ENCODE results near the gene DOCK4.

The DOCK4 gene

GRCh38 chr7:111813306-111813705 lies 392.9 kb downstream of the DOCK4 start:
- no peak overlapping the region for H3K4me3 ChIP-seq (ENCODE audit: insufficient read depth, low read length, poor library complexity, severe bottlenecking)
- TF ChIP-seq CTCF (IDR thresholded peaks at IDR 0.05; ENCODE audit: insufficient read depth, low read length, poor library complexity, severe bottlenecking), result no peak
- no peak for TF ChIP-seq EZH2phosphoT487 (conservative IDR thresholded peaks at IDR 0.05; ENCODE audit: low read length)

DNA sequence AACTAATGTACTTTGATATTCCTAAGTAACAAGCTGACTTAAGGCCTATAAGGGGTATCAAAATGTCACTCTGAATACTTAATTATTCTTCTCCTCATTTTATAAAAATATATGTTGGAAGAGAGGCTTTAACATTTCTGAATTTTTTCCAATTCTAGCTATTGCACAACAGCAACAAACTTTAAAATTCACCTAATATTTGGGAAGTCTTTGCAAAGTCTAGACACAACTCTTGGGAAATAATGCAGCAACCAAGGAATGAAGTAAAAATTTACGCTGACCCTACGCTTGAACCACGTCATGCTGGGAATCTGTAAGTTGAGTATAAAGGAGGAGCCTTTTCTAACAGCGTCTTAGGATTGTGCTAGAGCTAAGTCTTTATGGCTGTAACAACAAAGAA lies 400.0 kb downstream of the DOCK4 start:
- H3K4me2 ChIP-seq (ENCODE audit: low read depth, low read length, poor library complexity, severe bottlenecking), result no peak overlapping the region
- no peak for TF ChIP-seq CTCF (IDR thresholded peaks at IDR 0.05; ENCODE audit: insufficient read depth, low read length, poor library complexity, severe bottlenecking)
- TF ChIP-seq EZH2phosphoT487 (conservative IDR thresholded peaks at IDR 0.05; ENCODE audit: low read length), result no peak
- no peaks in the 10 kb centered on the region for H3K36me3 ChIP-seq (ENCODE audit: low read length)
- no peak overlapping the region for H3K9ac ChIP-seq (ENCODE audit: low read length)
- no peaks in the 10 kb centered on the region for H4K20me1 ChIP-seq (ENCODE audit: low read depth, low read length)
- no peaks in the 10 kb centered on the region for H3F3A ChIP-seq (ENCODE audit: insufficient read depth)
- no peak overlapping the region for H2AFZ ChIP-seq (ENCODE audit: low read depth, low read length, severe bottlenecking)
- no peaks in the 10 kb centered on the region for H3K27me3 ChIP-seq (ENCODE audit: low read length)
- H3K9me3 ChIP-seq (ENCODE audit: insufficient read depth, low read length), result no peaks in the 10 kb centered on the region
- H3K4me3 ChIP-seq (ENCODE audit: insufficient read depth, low read length, poor library complexity, severe bottlenecking), result no peak overlapping the region
- no peaks in the 10 kb centered on the region for H3K79me2 ChIP-seq (ENCODE audit: insufficient read depth, low read length)
- H3K9me2 ChIP-seq (replicated peaks; ENCODE audit: insufficient read depth, low read length), result no peaks in the 10 kb centered on the region
- no peak overlapping the region for H3K27ac ChIP-seq (ENCODE audit: low read depth, low read length)

More at GRCh38 chr7:111813306-111813705, 392.9 kb downstream of the DOCK4 start:
- Histone ChIP-seq H3K9me2 (replicated peaks; ENCODE audit: insufficient read depth, low read length) (no peaks in the 10 kb centered on the region), H3K27ac (ENCODE audit: low read depth, low read length) (no peak overlapping the region), H3K9ac (ENCODE audit: low read length) (no peak overlapping the region), H3K79me2 (ENCODE audit: insufficient read depth, low read length) (no peaks in the 10 kb centered on the region), H3K36me3 (ENCODE audit: low read length) (no peaks in the 10 kb centered on the region), H2AFZ (ENCODE audit: low read depth, low read length, severe bottlenecking) (no peak overlapping the region), H3K9me3 (ENCODE audit: insufficient read depth, low read length) (no peaks in the 10 kb centered on the region), H3F3A (ENCODE audit: insufficient read depth) (no peaks in the 10 kb centered on the region), H3K4me2 (ENCODE audit: low read depth, low read length, poor library complexity, severe bottlenecking) (no peak overlapping the region), H3K27me3 (ENCODE audit: low read length) (no peaks in the 10 kb centered on the region), H4K20me1 (ENCODE audit: low read depth, low read length) (no peaks in the 10 kb centered on the region)

GRCh38 chr7:111803015-111803758 lies 403.0 kb downstream of the DOCK4 start:
- no peak overlapping the region for H3K4me3 ChIP-seq (ENCODE audit: insufficient read depth, low read length, poor library complexity, severe bottlenecking)
- no peaks in the 10 kb centered on the region for H3F3A ChIP-seq (ENCODE audit: insufficient read depth)
- no peaks in the 10 kb centered on the region for H3K9me2 ChIP-seq (replicated peaks; ENCODE audit: insufficient read depth, low read length)
- no peaks in the 10 kb centered on the region for H3K36me3 ChIP-seq (ENCODE audit: low read length)
- no peaks in the 10 kb centered on the region for H4K20me1 ChIP-seq (ENCODE audit: low read depth, low read length)
- H3K9me3 ChIP-seq (ENCODE audit: insufficient read depth, low read length), result peaks cover 4% of the 10 kb centered on the region; the same call in 1 of the 2 replicates
- H3K27ac ChIP-seq (ENCODE audit: low read depth, low read length), result no peak overlapping the region
- H2AFZ ChIP-seq (ENCODE audit: low read depth, low read length, severe bottlenecking), result no peak overlapping the region
- no peak overlapping the region for H3K4me2 ChIP-seq (ENCODE audit: low read depth, low read length, poor library complexity, severe bottlenecking)
- no peak overlapping the region for H3K9ac ChIP-seq (ENCODE audit: low read length)
- TF ChIP-seq EZH2phosphoT487 (conservative IDR thresholded peaks at IDR 0.05; ENCODE audit: low read length) (no peak), CTCF (IDR thresholded peaks at IDR 0.05; ENCODE audit: insufficient read depth, low read length, poor library complexity, severe bottlenecking) (no peak)
- H3K79me2 ChIP-seq (ENCODE audit: insufficient read depth, low read length), result no peaks in the 10 kb centered on the region
- H3K27me3 ChIP-seq (ENCODE audit: low read length), result no peaks in the 10 kb centered on the region
